ENCODE data around the gene CLSTN1. TPM values are rescaled to one million over a fixed set of nuclear protein-coding genes. Genes with fewer than 3 reads are reported as not detected.
A peak's percentile ranks its signal among the peaks of the same experiment; 100 is the strongest.

CLSTN1 gene
- total and polyA plus RNA-seq, 8 donors, result 73.1 to 120 (median 107) TPM

GRCh38 chr1:9710037-9710436 is 113.7 kb downstream of the CLSTN1 start:
- no peak for TF ChIP-seq CTCF (IDR thresholded peaks at IDR 0.05)
- no peaks in the 10 kb centered on the region for H3K9me3 ChIP-seq
- no peak overlapping the region for H3K27ac ChIP-seq
- intact Hi-C loops (cut with DNase I), result no loop called here
- no peak overlapping the region for H3K4me3 ChIP-seq
- peaks cover 0 to 44% of the 10 kb centered on the region in 2 donors for H3K36me3 ChIP-seq
- ATAC-seq (no peak), DNase-seq (no peak)
- H3K27me3 ChIP-seq, result no peaks in the 10 kb centered on the region
- H3K4me1 ChIP-seq, result peaks cover 0 to 19% of the 10 kb centered on the region in 2 donors

GRCh38 chr1:9706178-9706577 is 117.6 kb downstream of the CLSTN1 start:
- intact Hi-C loops (cut with DNase I), result no loop called here
- no peaks in the 10 kb centered on the region for H3K9me3 ChIP-seq
- ATAC-seq, result no peak
- TF ChIP-seq CTCF (IDR thresholded peaks at IDR 0.05), result no peak
- H3K36me3 ChIP-seq, result peaks cover 0 to 14% of the 10 kb centered on the region in 2 donors
- H3K27me3 ChIP-seq, result no peaks in the 10 kb centered on the region
- no peak for DNase-seq
- H3K4me3 ChIP-seq, result no peak overlapping the region
- H3K27ac ChIP-seq, result no peak overlapping the region
- peaks cover 0 to 49% of the 10 kb centered on the region in 2 donors for H3K4me1 ChIP-seq

- Histone ChIP-seq H3K36me3 (peaks cover 0 to 9% of the 10 kb centered on the region in 2 donors), H3K27ac (peak overlapping the region in 1 of 2 donors; percentile 76), H3K4me3 (no peak overlapping the region), H3K4me1 (peaks cover 0 to 49% of the 10 kb centered on the region in 2 donors), H3K27me3 (no peaks in the 10 kb centered on the region), H3K9me3 (no peaks in the 10 kb centered on the region)
- no peak for ATAC-seq
- TF ChIP-seq CTCF (IDR thresholded peaks at IDR 0.05), result no peak
- DNase-seq, result no peak
- intact Hi-C loops (cut with DNase I), result no loop called here
These were observed 118.2 kb downstream of the CLSTN1 start for GRCh38 chr1:9705337-9706093.

GRCh38 chr1:9703681-9704080 is 120.1 kb downstream of the CLSTN1 start:
- no peak for TF ChIP-seq CTCF (IDR thresholded peaks at IDR 0.05)
- intact Hi-C loops (cut with DNase I), result loop anchor here in 1 of 2 donors (5.0 kb wide), 1 partner anchor 234 kb away; no protein-coding TSS in a partner anchor
- Histone ChIP-seq H3K27me3 (no peaks in the 10 kb centered on the region), H3K4me3 (no peak overlapping the region), H3K27ac (peak overlapping the region in 1 of 2 donors; percentile 76), H3K9me3 (no peaks in the 10 kb centered on the region), H3K4me1 (peaks cover 0 to 49% of the 10 kb centered on the region in 2 donors), H3K36me3 (peaks cover 0 to 7% of the 10 kb centered on the region in 2 donors)
- ATAC-seq, result no peak
- DNase-seq, result no peak

GRCh38 chr1:9703165-9703509 is 120.6 kb downstream of the CLSTN1 start:
- Histone ChIP-seq H3K9me3 (no peaks in the 10 kb centered on the region), H3K4me1 (peaks cover 0 to 49% of the 10 kb centered on the region in 2 donors), H3K27me3 (no peaks in the 10 kb centered on the region), H3K36me3 (peaks cover 0 to 10% of the 10 kb centered on the region in 2 donors), H3K4me3 (no peak overlapping the region), H3K27ac (no peak overlapping the region)
- TF ChIP-seq CTCF (IDR thresholded peaks at IDR 0.05), result no peak
- intact Hi-C loops (cut with DNase I), result loop anchor here in 1 of 2 donors (5.0 kb wide), 1 partner anchor 234 kb away; no protein-coding TSS in a partner anchor
- ATAC-seq (no peak), DNase-seq (no peak)
